ENCODE measurements around the gene PRX. TPM values are rescaled to one million over a fixed set of nuclear protein-coding genes. Genes with fewer than 3 reads are reported as not detected.

Gene PRX
- total and polyA plus RNA-seq, 2 experiments from 2014 or later, result 0.54 to 3.8 TPM

DNA sequence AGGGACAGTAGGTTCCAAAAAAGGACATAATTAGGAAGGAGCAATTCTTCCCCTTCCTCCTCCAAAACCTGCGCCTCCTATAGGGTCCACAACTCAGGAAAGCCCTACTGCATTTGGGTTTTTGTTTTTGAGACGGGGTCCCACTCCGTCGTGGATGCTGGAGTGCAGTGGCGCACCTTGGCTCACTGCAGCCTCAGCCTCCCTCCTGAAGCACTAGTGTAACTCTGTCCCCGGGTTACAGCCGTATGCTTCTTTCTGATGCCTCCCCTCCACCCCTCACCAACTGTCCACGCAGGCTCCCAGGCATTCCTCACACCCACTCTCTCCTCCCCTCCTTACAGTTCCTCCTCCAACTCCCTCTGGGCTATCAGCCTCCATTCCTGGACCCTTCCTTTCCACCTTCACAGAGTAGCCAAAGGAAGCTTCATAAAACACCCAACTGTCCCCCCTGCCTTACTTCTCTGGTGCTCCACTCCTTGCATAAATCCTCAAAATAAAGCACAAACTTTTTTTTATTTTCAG is 33.1 kb upstream of the PRX start:
- H3K9me2 ChIP-seq (ENCODE audit: insufficient read depth), result no peaks in the 10 kb centered on the region
- H3K4me1 ChIP-seq (ENCODE audit: insufficient read depth), result peaks cover 12% of the 10 kb centered on the region
- no peaks in the 10 kb centered on the region for H4K20me1 ChIP-seq (ENCODE audit: insufficient read depth)
- peaks cover 23% of the 10 kb centered on the region for H3F3A ChIP-seq (ENCODE audit: insufficient read depth)
- H3K4me3 ChIP-seq, result no peak overlapping the region
- 0 out of 2 replicates have a peak, but pooled peaks cover 2% of the 10 kb centered on the region for H3K36me3 ChIP-seq (ENCODE audit: low read depth)
- peak overlapping the region; percentile 94; the same call in 1 of the 2 replicates for H2AFZ ChIP-seq
- no peak for DNase-seq
- no peaks in the 10 kb centered on the region for H3K27me3 ChIP-seq (replicated peaks; ENCODE audit: insufficient read depth)
- in situ Hi-C loops (cut with MboI), result no loop called here
- no peak overlapping the region for H3K4me2 ChIP-seq (ENCODE audit: unreplicated experiment)
- WGBS, 2 experiments (ENCODE audit: low coverage in 1 of 2, low lambda C conversion rate in 2 of 2, missing lambda C conversion rate in 2 of 2), result 82 to 83% methylated on average over 8 of the region's 8 CpGs
- H3K9me3 ChIP-seq (ENCODE audit: low read depth), result no peaks in the 10 kb centered on the region
- H3K27ac ChIP-seq, result peak overlapping the region; percentile 27
- H3K9ac ChIP-seq, result peak overlapping the region; percentile 30; the same call in 1 of the 2 replicates
- H3K79me2 ChIP-seq (ENCODE audit: insufficient read depth), result peaks cover 24% of the 10 kb centered on the region
- no peak for TF ChIP-seq EZH2phosphoT487 (IDR thresholded peaks at IDR 0.05; ENCODE audit: insufficient read depth, low read depth)
- no peak for TF ChIP-seq EZH2 (IDR thresholded peaks at IDR 0.05; ENCODE audit: insufficient read depth, poor library complexity, severe bottlenecking)

DNA sequence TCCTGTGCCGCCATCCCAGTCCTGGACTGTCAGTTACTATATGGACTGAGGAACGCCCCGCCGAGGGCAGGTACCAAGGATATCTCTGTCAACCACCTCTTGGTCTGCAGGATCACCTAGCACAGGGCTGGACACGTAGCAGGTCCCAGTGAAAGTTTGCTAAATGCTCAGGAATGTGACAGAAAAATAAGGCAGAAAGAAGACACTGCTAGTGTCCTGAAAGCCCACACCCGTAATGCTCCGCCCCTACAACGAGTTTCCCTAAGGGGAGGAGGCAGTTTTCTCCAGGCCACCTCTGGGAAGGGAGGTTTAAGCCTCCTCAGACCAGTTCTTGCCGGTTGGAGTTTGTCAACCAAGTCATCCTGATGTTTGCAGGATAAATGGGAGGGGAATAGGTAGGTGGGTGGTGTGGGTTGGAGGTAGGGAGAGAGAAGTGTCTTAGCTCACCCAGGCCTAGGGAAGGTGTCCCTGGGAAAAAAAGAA is 32.6 kb upstream of the PRX start:
- WGBS, 2 experiments (ENCODE audit: low coverage in 1 of 2, low lambda C conversion rate in 2 of 2, missing lambda C conversion rate in 2 of 2), result 51 to 54% methylated on average over 9 of the region's 9 CpGs

DNA sequence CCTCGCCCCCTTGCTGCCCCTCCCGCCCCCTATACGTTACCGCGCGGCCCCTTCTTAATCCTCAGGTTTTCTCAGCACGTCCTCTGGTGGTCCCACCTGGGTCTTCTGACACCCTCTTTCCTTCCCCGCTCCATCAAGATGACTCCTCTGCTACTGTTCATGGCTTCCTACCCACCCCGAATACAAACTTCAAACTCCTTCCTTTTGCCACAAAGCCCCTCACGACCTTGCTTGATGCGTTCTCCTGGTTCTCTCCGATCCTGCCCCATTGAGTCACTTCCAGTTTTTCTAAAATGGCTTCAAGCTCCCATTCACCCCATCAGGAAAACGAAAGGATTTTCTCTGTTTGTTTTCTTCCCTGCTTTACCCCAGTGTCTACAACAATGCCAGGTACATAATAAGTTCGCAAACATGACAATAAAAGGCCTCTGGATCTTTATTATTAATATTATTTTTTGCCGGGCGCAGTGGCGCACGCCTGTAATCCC is 31.7 kb upstream of the PRX start:
- Histone ChIP-seq H3F3A (ENCODE audit: insufficient read depth) (peaks cover 31% of the 10 kb centered on the region), H3K4me1 (ENCODE audit: insufficient read depth) (peaks cover 18% of the 10 kb centered on the region), H3K36me3 (ENCODE audit: low read depth) (peaks cover 15% of the 10 kb centered on the region; the same call in 1 of the 2 replicates), H3K79me2 (ENCODE audit: insufficient read depth) (peaks cover 39% of the 10 kb centered on the region), H3K27ac (peak overlapping the region; percentile 97), H3K4me3 (peak overlapping the region; percentile 99), H3K9me3 (ENCODE audit: low read depth) (no peaks in the 10 kb centered on the region), H3K9ac (peak overlapping the region; percentile 99), H2AFZ (peak overlapping the region; percentile 94), H3K9me2 (ENCODE audit: insufficient read depth) (no peaks in the 10 kb centered on the region), H3K27me3 (replicated peaks; ENCODE audit: insufficient read depth) (no peaks in the 10 kb centered on the region), H4K20me1 (ENCODE audit: insufficient read depth) (no peaks in the 10 kb centered on the region), H3K4me2 (ENCODE audit: unreplicated experiment) (peak overlapping the region; percentile 86)
- no peak for DNase-seq
- in situ Hi-C loops (cut with MboI), result no loop called here
- TF ChIP-seq EZH2 (IDR thresholded peaks at IDR 0.05; ENCODE audit: insufficient read depth, poor library complexity, severe bottlenecking) (no peak), EZH2phosphoT487 (IDR thresholded peaks at IDR 0.05; ENCODE audit: insufficient read depth, low read depth) (no peak)
- 18 to 26% methylated on average over 12 to 18 of the region's 18 CpGs for WGBS, 2 experiments (ENCODE audit: low coverage in 1 of 2, low lambda C conversion rate in 2 of 2, missing lambda C conversion rate in 2 of 2)

More for the DNA sequence above, 32.6 kb upstream of the PRX start:
- no peaks in the 10 kb centered on the region for H3K27me3 ChIP-seq (replicated peaks; ENCODE audit: insufficient read depth)
- H3K27ac ChIP-seq, result peak overlapping the region; percentile 27
- H3K9me3 ChIP-seq (ENCODE audit: low read depth), result no peaks in the 10 kb centered on the region
- TF ChIP-seq EZH2phosphoT487 (IDR thresholded peaks at IDR 0.05; ENCODE audit: insufficient read depth, low read depth) (no peak), EZH2 (IDR thresholded peaks at IDR 0.05; ENCODE audit: insufficient read depth, poor library complexity, severe bottlenecking) (no peak)
- H3K79me2 ChIP-seq (ENCODE audit: insufficient read depth), result peaks cover 30% of the 10 kb centered on the region
- peaks cover 6% of the 10 kb centered on the region; the same call in 1 of the 2 replicates for H3K36me3 ChIP-seq (ENCODE audit: low read depth)
- no peak overlapping the region for H3K4me2 ChIP-seq (ENCODE audit: unreplicated experiment)
- H3K4me3 ChIP-seq, result no peak overlapping the region
- H2AFZ ChIP-seq, result peak overlapping the region; percentile 94; the same call in 1 of the 2 replicates
- no peaks in the 10 kb centered on the region for H4K20me1 ChIP-seq (ENCODE audit: insufficient read depth)
- H3F3A ChIP-seq (ENCODE audit: insufficient read depth), result peaks cover 23% of the 10 kb centered on the region
- peaks cover 17% of the 10 kb centered on the region for H3K4me1 ChIP-seq (ENCODE audit: insufficient read depth)
- in situ Hi-C loops (cut with MboI), result no loop called here
- peak overlapping the region; percentile 30; the same call in 1 of the 2 replicates for H3K9ac ChIP-seq
- no peaks in the 10 kb centered on the region for H3K9me2 ChIP-seq (ENCODE audit: insufficient read depth)
- DNase-seq, result peak; percentile 67

DNA sequence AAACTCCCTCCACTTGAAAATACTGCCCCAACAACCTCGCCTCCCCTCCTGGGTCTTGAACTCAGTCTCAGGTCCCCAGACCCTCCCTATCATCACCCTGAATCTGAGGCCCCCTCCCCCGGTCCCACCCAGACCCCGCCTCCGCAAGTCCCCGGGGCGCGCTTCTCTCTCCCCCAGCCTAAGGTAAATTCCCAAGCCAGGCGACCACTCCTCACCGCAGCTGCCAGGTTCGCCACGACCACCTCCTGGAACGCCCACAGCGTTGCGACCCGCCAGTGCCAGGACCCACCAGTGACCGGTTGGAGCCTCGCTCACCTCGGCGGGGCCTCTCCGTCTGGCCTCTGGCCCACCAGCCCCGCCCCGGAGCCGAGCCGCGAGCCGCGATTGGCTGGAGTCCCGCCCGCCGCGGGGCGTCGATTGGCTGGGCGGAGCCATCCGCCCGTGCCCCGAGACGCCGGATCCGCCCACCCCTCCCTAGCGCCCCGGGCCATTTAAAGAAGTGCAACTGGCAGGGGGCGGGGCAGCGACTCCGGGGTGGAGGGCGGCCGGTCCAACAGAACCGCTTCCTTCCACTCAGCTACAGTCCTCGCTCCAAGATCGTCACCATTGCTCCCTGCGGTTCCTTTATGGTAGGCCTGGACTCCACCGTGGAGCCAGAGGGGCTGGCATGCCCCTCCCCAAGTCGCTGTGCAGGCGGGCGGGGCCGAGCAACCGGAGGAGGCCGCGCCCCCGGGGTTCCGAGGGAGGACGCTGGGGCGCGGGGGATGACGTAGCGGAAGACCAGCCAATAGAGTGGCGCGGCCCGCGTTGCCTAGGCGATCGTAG is 31.0 kb upstream of the PRX start, which contains the start of gene SERTAD3:
SERTAD3 (minus strand) TSS at position 336 of the 825 bp plus-strand sequence. CDS start 2,255 bp downstream, outside the sequence.
- Histone ChIP-seq H3K9me2 (ENCODE audit: insufficient read depth) (no peaks in the 10 kb centered on the region), H2AFZ (peak within 1 kb of the TSS; percentile 94)
- peak; percentile 99 for DNase-seq

More for the DNA sequence above, 31.0 kb upstream of the PRX start, which contains the start of gene SERTAD3:
- Histone ChIP-seq H3K9me3 (ENCODE audit: low read depth) (no peaks in the 10 kb centered on the region), H3K4me1 (ENCODE audit: insufficient read depth) (peaks cover 18% of the 10 kb centered on the region), H3K4me2 (ENCODE audit: unreplicated experiment) (peak within 1 kb of the TSS; percentile 86), H3K36me3 (ENCODE audit: low read depth) (peaks cover 15% of the 10 kb centered on the region; the same call in 1 of the 2 replicates), H3K79me2 (ENCODE audit: insufficient read depth) (peaks cover 45% of the 10 kb centered on the region), H3K4me3 (peak within 1 kb of the TSS; percentile 99), H3K9ac (peak within 1 kb of the TSS; percentile 99), H3K27ac (peak within 1 kb of the TSS; percentile 97), H3F3A (ENCODE audit: insufficient read depth) (peaks cover 37% of the 10 kb centered on the region), H4K20me1 (ENCODE audit: insufficient read depth) (no peaks in the 10 kb centered on the region), H3K27me3 (replicated peaks; ENCODE audit: insufficient read depth) (no peaks in the 10 kb centered on the region)
- 1 to 2% methylated on average over 48 to 69 of the region's 72 CpGs for WGBS, 2 experiments (ENCODE audit: low coverage in 1 of 2, low lambda C conversion rate in 2 of 2, missing lambda C conversion rate in 2 of 2)
- in situ Hi-C loops (cut with MboI), result no loop called here
- no peak for TF ChIP-seq EZH2 (IDR thresholded peaks at IDR 0.05; ENCODE audit: insufficient read depth, poor library complexity, severe bottlenecking)
- TF ChIP-seq EZH2phosphoT487 (IDR thresholded peaks at IDR 0.05; ENCODE audit: insufficient read depth, low read depth), result no peak
